HG02884 (cell line): ENCODE results near the gene FMNL3.

Source experiments
- ATAC-seq: cut with Tn5 transposase; IDR thresholded peaks from one replicate; pipeline ENCODE4 v1.9.1; 2021; ENCODE audit warnings: mild to moderate bottlenecking, moderate library complexity; ENCODE audit not compliant: unreplicated experiment

FMNL3 gene

GRCh38 chr12:49652921-49653520 lies 54.2 kb downstream of the FMNL3 start:
- no peak for ATAC-seq

- no peak for ATAC-seq
These were observed 55.4 kb downstream of the FMNL3 start for GRCh38 chr12:49651855-49652254.

- no peak for ATAC-seq
These were observed 57.3 kb downstream of the FMNL3 start for GRCh38 chr12:49649892-49650291.

- no peak for ATAC-seq
These were observed 57.8 kb downstream of the FMNL3 start for GRCh38 chr12:49649445-49649844.

GRCh38 chr12:49648712-49649003 lies 58.5 kb downstream of the FMNL3 start:
- no peak for ATAC-seq

- ATAC-seq = no peak
These were observed 59.1 kb downstream of the FMNL3 start for GRCh38 chr12:49647827-49648711.

- ATAC-seq = no peak
These were observed 60.1 kb downstream of the FMNL3 start for GRCh38 chr12:49646871-49647654.

- ATAC-seq = no peak
These were observed 60.8 kb downstream of the FMNL3 start for GRCh38 chr12:49646331-49646830.

GRCh38 chr12:49645146-49646039 lies 61.8 kb downstream of the FMNL3 start:
- no peak for ATAC-seq

- no peak for ATAC-seq
These were observed 62.6 kb downstream of the FMNL3 start for GRCh38 chr12:49644620-49644994.

- ATAC-seq = no peak
These were observed 63.1 kb downstream of the FMNL3 start for GRCh38 chr12:49643961-49644619.

GRCh38 chr12:49643135-49643534 lies 64.1 kb downstream of the FMNL3 start:
- no peak for ATAC-seq

GRCh38 chr12:49642370-49642802 lies 64.8 kb downstream of the FMNL3 start:
- ATAC-seq = no peak

GRCh38 chr12:49641748-49642369 lies 65.3 kb downstream of the FMNL3 start:
- ATAC-seq = no peak

GRCh38 chr12:49636979-49637755 lies 70.0 kb downstream of the FMNL3 start:
- ATAC-seq = no peak

- no peak for ATAC-seq
These were observed 70.6 kb downstream of the FMNL3 start for GRCh38 chr12:49636574-49636973.

- ATAC-seq = no peak
These were observed 71.5 kb downstream of the FMNL3 start for GRCh38 chr12:49635656-49636055.

GRCh38 chr12:49635036-49635435 lies 72.2 kb downstream of the FMNL3 start:
- no peak for ATAC-seq
